Measurements from ENCODE around the gene CDKN1C.

DNA sequence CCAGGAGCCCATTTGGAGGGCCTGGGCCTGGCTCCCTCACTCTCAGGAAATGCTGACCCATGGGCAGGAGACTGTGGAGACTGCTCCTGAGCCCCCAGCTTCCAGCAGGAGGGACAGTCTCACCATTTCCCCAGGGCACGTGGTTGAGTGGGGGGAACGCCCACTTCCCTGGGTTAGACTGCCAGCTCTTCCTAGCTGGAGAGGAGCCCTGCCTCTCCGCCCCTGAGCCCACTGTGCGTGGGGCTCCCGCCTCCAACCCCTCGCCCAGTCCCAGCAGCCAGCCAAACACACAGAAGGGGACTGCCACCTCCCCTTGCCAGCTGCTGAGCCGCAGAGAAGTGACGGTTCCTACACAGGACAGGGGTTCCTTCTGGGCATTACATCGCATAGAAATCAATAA is 37.1 kb downstream of the CDKN1C start:
- TF ChIP-seq ZC3H10 (CRISPR knock-in tag; IDR thresholded peaks at IDR 0.05) (no peak), ISL1 (CRISPR knock-in tag; IDR thresholded peaks at IDR 0.05) (no peak), ZFP3 (CRISPR knock-in tag; IDR thresholded peaks at IDR 0.05) (no peak), CSDC2 (CRISPR knock-in tag; IDR thresholded peaks at IDR 0.05) (no peak), ARNTL (CRISPR knock-in tag; IDR thresholded peaks at IDR 0.05; ENCODE audit: borderline replicate concordance, low read depth) (no peak), ESRRG (CRISPR knock-in tag; IDR thresholded peaks at IDR 0.05) (no peak), ZFP30 (CRISPR knock-in tag; IDR thresholded peaks at IDR 0.05) (no peak), POU6F1 (CRISPR knock-in tag; IDR thresholded peaks at IDR 0.05; ENCODE audit: borderline replicate concordance, low read depth) (no peak), OSR1 (CRISPR knock-in tag; IDR thresholded peaks at IDR 0.05) (no peak)
- TF ChIP-seq, protein P1, sequence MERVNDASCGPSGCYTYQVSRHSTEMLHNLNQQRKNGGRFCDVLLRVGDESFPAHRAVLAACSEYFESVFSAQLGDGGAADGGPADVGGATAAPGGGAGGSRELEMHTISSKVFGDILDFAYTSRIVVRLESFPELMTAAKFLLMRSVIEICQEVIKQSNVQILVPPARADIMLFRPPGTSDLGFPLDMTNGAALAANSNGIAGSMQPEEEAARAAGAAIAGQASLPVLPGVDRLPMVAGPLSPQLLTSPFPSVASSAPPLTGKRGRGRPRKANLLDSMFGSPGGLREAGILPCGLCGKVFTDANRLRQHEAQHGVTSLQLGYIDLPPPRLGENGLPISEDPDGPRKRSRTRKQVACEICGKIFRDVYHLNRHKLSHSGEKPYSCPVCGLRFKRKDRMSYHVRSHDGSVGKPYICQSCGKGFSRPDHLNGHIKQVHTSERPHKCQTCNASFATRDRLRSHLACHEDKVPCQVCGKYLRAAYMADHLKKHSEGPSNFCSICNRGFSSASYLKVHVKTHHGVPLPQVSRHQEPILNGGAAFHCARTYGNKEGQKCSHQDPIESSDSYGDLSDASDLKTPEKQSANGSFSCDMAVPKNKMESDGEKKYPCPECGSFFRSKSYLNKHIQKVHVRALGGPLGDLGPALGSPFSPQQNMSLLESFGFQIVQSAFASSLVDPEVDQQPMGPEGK (CRISPR knock-in tag; IDR thresholded peaks at IDR 0.05; ENCODE audit: borderline replicate concordance): no peak
